ENCODE results near the gene CYTH1. TPM values are rescaled to one million over a fixed set of nuclear protein-coding genes. Genes with fewer than 3 reads are reported as not detected.
A peak's percentile ranks its signal among the peaks of the same experiment; 100 is the strongest.

CYTH1 gene
- total RNA-seq, 2 donors from 2014 or later: 23.1 to 27.4 TPM

GRCh38 chr17:78790552-78790951, 8.5 kb upstream of the CYTH1 start:
- Histone ChIP-seq H3K36me3 (ENCODE audit: control insufficient read depth, insufficient read depth, low read length) (peaks cover 14% of the 10 kb centered on the region), H3K27ac (ENCODE audit: low read depth, low read length) (no peak overlapping the region), H3K4me1 (ENCODE audit: control insufficient read depth, insufficient read depth, low read length) (no peaks in the 10 kb centered on the region), H3K4me3 (ENCODE audit: low read length) (no peak overlapping the region), H3K27me3 (ENCODE audit: control insufficient read depth, insufficient read depth, low read length, poor library complexity, severe bottlenecking) (no peaks in the 10 kb centered on the region), H3K9ac (ENCODE audit: extremely low read depth, low read length, poor library complexity, severe bottlenecking) (no peak overlapping the region), H3K9me3 (ENCODE audit: control insufficient read depth, low read length) (no peaks in the 10 kb centered on the region)
- WGBS, 2 experiments (ENCODE audit: insufficient coverage in 1 of 2, insufficient read length in 1 of 2): 96 to 100% methylated on average over 2 to 4 of the region's 4 CpGs
- H3K27me3 Mint-ChIP-seq (ENCODE audit: insufficient read depth): no peaks in the 10 kb centered on the region
- no peaks in the 10 kb centered on the region for H3K9me3 Mint-ChIP-seq
- TF ChIP-seq CTCF (conservative IDR thresholded peaks at IDR 0.05): no peak
- DNase-seq: no peak
- H3K4me3 Mint-ChIP-seq: no peak overlapping the region
- peaks cover 27% of the 10 kb centered on the region for H3K36me3 Mint-ChIP-seq (ENCODE audit: low read depth)
- H3K4me1 Mint-ChIP-seq: peaks cover 2% of the 10 kb centered on the region
- H3K27ac Mint-ChIP-seq: peak overlapping the region; percentile 53

GRCh38 chr17:78789663-78790181, 7.6 kb upstream of the CYTH1 start:
- H3K27ac Mint-ChIP-seq: no peak overlapping the region
- 87 to 95% methylated on average over 10 to 14 of the region's 14 CpGs for WGBS, 2 experiments (ENCODE audit: insufficient coverage in 1 of 2, insufficient read length in 1 of 2)
- Histone ChIP-seq H3K27ac (ENCODE audit: low read depth, low read length) (no peak overlapping the region), H3K9ac (ENCODE audit: extremely low read depth, low read length, poor library complexity, severe bottlenecking) (no peak overlapping the region), H3K4me3 (ENCODE audit: low read length) (no peak overlapping the region), H3K27me3 (ENCODE audit: control insufficient read depth, insufficient read depth, low read length, poor library complexity, severe bottlenecking) (no peaks in the 10 kb centered on the region), H3K4me1 (ENCODE audit: control insufficient read depth, insufficient read depth, low read length) (no peaks in the 10 kb centered on the region), H3K9me3 (ENCODE audit: control insufficient read depth, low read length) (no peaks in the 10 kb centered on the region), H3K36me3 (ENCODE audit: control insufficient read depth, insufficient read depth, low read length) (peaks cover 8% of the 10 kb centered on the region)
- H3K36me3 Mint-ChIP-seq (ENCODE audit: low read depth): peaks cover 21% of the 10 kb centered on the region
- H3K4me1 Mint-ChIP-seq: peaks cover 4% of the 10 kb centered on the region
- DNase-seq: no peak
- no peak for TF ChIP-seq CTCF (conservative IDR thresholded peaks at IDR 0.05)
- H3K27me3 Mint-ChIP-seq (ENCODE audit: insufficient read depth): no peaks in the 10 kb centered on the region
- no peaks in the 10 kb centered on the region for H3K9me3 Mint-ChIP-seq
- no peak overlapping the region for H3K4me3 Mint-ChIP-seq

GRCh38 chr17:78789149-78789662, 7.1 kb upstream of the CYTH1 start:
- no peak overlapping the region for H3K9ac ChIP-seq (ENCODE audit: extremely low read depth, low read length, poor library complexity, severe bottlenecking)
- Mint-ChIP-seq H3K27ac (no peak overlapping the region), H3K4me3 (no peak overlapping the region)

More at GRCh38 chr17:78789149-78789662, 7.1 kb upstream of the CYTH1 start:
- no peaks in the 10 kb centered on the region for H3K27me3 Mint-ChIP-seq (ENCODE audit: insufficient read depth)
- H3K4me1 Mint-ChIP-seq: peaks cover 4% of the 10 kb centered on the region
- Histone ChIP-seq H3K4me1 (ENCODE audit: control insufficient read depth, insufficient read depth, low read length) (no peaks in the 10 kb centered on the region), H3K27ac (ENCODE audit: low read depth, low read length) (no peak overlapping the region), H3K4me3 (ENCODE audit: low read length) (no peak overlapping the region), H3K36me3 (ENCODE audit: control insufficient read depth, insufficient read depth, low read length) (peaks cover 8% of the 10 kb centered on the region), H3K27me3 (ENCODE audit: control insufficient read depth, insufficient read depth, low read length, poor library complexity, severe bottlenecking) (no peaks in the 10 kb centered on the region), H3K9me3 (ENCODE audit: control insufficient read depth, low read length) (no peaks in the 10 kb centered on the region)
- 100% methylated on average over 5 of the region's 5 CpGs; no CpG with 5 or more reads in 1 of the 2 experiments for WGBS, 2 experiments (ENCODE audit: insufficient coverage in 1 of 2, insufficient read length in 1 of 2)
- TF ChIP-seq CTCF (conservative IDR thresholded peaks at IDR 0.05): no peak
- no peak for DNase-seq
- peaks cover 17% of the 10 kb centered on the region for H3K36me3 Mint-ChIP-seq (ENCODE audit: low read depth)
- H3K9me3 Mint-ChIP-seq: no peaks in the 10 kb centered on the region

All from endodermal cell (in vitro differentiated cells).